H1 (cell line): ENCODE data around the gene CFAP92. TPM values are rescaled to one million over a fixed set of nuclear protein-coding genes. Genes with fewer than 3 reads are reported as not detected.

ENCODE experiments used
- CTCF ChIA-PET: fragments of 300-600 bp; sonication (Branson Sonifier 250); formaldehyde crosslinking; loops from one replicate; lab custom pipeline; 2021; ENCODE audit not compliant: partially characterized antibody; lab: Charles Lee
- POLR2A ChIA-PET: fragments of 300-600 bp; sonication (Branson Sonifier 250); formaldehyde crosslinking; loops from one replicate; lab custom pipeline; 2021; ENCODE audit warnings: inconsistent platforms; ENCODE audit not compliant: partially characterized antibody; lab: Charles Lee
- DNase-seq, 2 experiments: peaks; one replicate each; pipeline versions ENCODE4 v3.0.0 to v3.0.0-alpha.2; 2010 to 2022; ENCODE audit warnings: low spot score in 2 of 2, low read depth in 1 of 2, mixed read lengths in 1 of 2
- FAIRE-seq: peaks from 2 replicates; lab custom pipeline; 2011; peaks lifted over from hg19 to GRCh38; lab: Jason Lieb, UNC
- H2AFZ ChIP-seq: 2 replicates; pipeline ENCODE4 v1.8.1; 2012; ENCODE audit warnings: low read length, inconsistent platforms
- H2AK5ac ChIP-seq: 2 replicates; pipeline ENCODE4 v1.6.1; 2013; ENCODE audit warnings: low read depth, low read length
- H2BK120ac ChIP-seq: replicated peaks from 2 replicates; pipeline ENCODE3; 2013; ENCODE audit warnings: low read depth, low read length, inconsistent platforms
- H2BK12ac ChIP-seq: 2 replicates; pipeline ENCODE4 v1.6.1; 2013; ENCODE audit warnings: low read depth, low read length
- H2BK15ac ChIP-seq: 2 replicates; pipeline ENCODE4 v1.6.1; 2013; ENCODE audit warnings: low read length
- H2BK20ac ChIP-seq: 2 replicates; pipeline ENCODE4 v1.6.1; 2013; ENCODE audit warnings: low read length
- H2BK5ac ChIP-seq: 2 replicates; pipeline ENCODE4 v1.6.1; 2013; ENCODE audit warnings: low read depth, low read length
- H3K14ac ChIP-seq: 2 replicates; pipeline ENCODE4 v1.6.1; 2013; ENCODE audit warnings: inconsistent platforms; ENCODE audit not compliant: insufficient read length
- H3K18ac ChIP-seq: 2 replicates; pipeline ENCODE4 v1.6.1; 2013; ENCODE audit warnings: low read length; ENCODE audit errors: extremely low read depth
- H3K23ac ChIP-seq: 2 replicates; pipeline ENCODE4 v1.6.1; 2013; ENCODE audit warnings: inconsistent platforms; ENCODE audit not compliant: insufficient read length
- H3K23me2 ChIP-seq: 2 replicates; pipeline ENCODE4 v1.6.1; 2013; ENCODE audit warnings: low read depth, low read length
- H3K27ac ChIP-seq: 2 replicates; pipeline ENCODE4 v1.6.1; 2011; ENCODE audit warnings: low read depth, low read length, inconsistent platforms
- H3K27me3 ChIP-seq, 4 experiments: replicated peaks in 1 of 4; 1 replicate in 1 of 4; 2 replicates in 3 of 4; pipeline versions ENCODE4 v1.6.1 to v1.8.1; 2011 to 2013; ENCODE audit warnings: low read length in 3 of 4, mild to moderate bottlenecking in 3 of 4, inconsistent platforms in 2 of 4, mixed read lengths in 2 of 4, moderate library complexity in 1 of 4; ENCODE audit not compliant: control insufficient read depth in 3 of 4, insufficient read depth in 3 of 4; ENCODE audit errors: extremely low read depth in 1 of 4
- H3K36me3 ChIP-seq, 4 experiments: 2 replicates each; pipeline versions ENCODE4 v1.6.1 to v1.8.1; 2011 to 2013; ENCODE audit warnings: mild to moderate bottlenecking in 4 of 4, low read length in 3 of 4, moderate library complexity in 2 of 4, control low read depth in 1 of 4, inconsistent platforms in 1 of 4; ENCODE audit not compliant: insufficient read depth in 4 of 4, control insufficient read depth in 2 of 4
- H3K4ac ChIP-seq: replicated peaks from 2 replicates; pipeline ENCODE3; 2013; ENCODE audit warnings: low read length, low read depth, mixed read lengths, inconsistent platforms; ENCODE audit not compliant: insufficient read length
- H3K4me1 ChIP-seq, 4 experiments: replicated peaks in 1 of 4; 1 replicate in 1 of 4; 2 replicates in 3 of 4; pipeline versions ENCODE4 v1.6.1 to v1.8.1; 2011 to 2013; ENCODE audit warnings: low read length in 3 of 4, inconsistent platforms in 2 of 4, mixed read lengths in 1 of 4; ENCODE audit not compliant: insufficient read depth in 4 of 4, control insufficient read depth in 3 of 4
- H3K4me2 ChIP-seq, 2 experiments: 2 replicates each; pipeline versions ENCODE4 v1.6.1 to v1.8.1; 2011 to 2013; ENCODE audit warnings: low read depth in 2 of 2, low read length in 2 of 2, control low read depth in 1 of 2, inconsistent platforms in 1 of 2, mild to moderate bottlenecking in 1 of 2; ENCODE audit not compliant: insufficient read depth in 1 of 2
- H3K4me3 ChIP-seq, 4 experiments: fragments of 200-600, 300-600 bp in 1 of 4; sonication (generic), shearing (Covaris generic), sonication (Bioruptor Twin) in 1 of 4; 2 replicates each; pipeline versions ENCODE4 v1.5.1 to v1.8.1; 2011 to 2016; ENCODE audit warnings: low read length in 4 of 4, low read depth in 3 of 4, control low read depth in 2 of 4, inconsistent platforms in 2 of 4, mild to moderate bottlenecking in 2 of 4, mixed read lengths in 1 of 4, moderate library complexity in 1 of 4; ENCODE audit not compliant: insufficient read depth in 2 of 4; ENCODE audit errors: extremely low read depth in 1 of 4
- H3K56ac ChIP-seq: replicated peaks from 2 replicates; pipeline ENCODE3; 2013; ENCODE audit warnings: low read depth, mild to moderate bottlenecking, mixed read lengths, low read length, inconsistent platforms; ENCODE audit not compliant: insufficient read length
- H3K79me1 ChIP-seq: 2 replicates; pipeline ENCODE4 v1.6.1; 2013; ENCODE audit warnings: low read depth, low read length, control low read depth
- H3K79me2 ChIP-seq, 2 experiments: 2 replicates each; pipeline versions ENCODE4 v1.6.1 to v1.8.1; 2012 to 2013; ENCODE audit warnings: low read length in 2 of 2, mild to moderate bottlenecking in 2 of 2, inconsistent platforms in 1 of 2; ENCODE audit not compliant: insufficient read depth in 2 of 2, control insufficient read depth in 1 of 2
- H3K9ac ChIP-seq, 4 experiments: replicated peaks in 1 of 4; 1 replicate in 1 of 4; 2 replicates in 3 of 4; pipeline versions ENCODE4 v1.6.1 to v1.8.1; 2011 to 2013; ENCODE audit warnings: low read depth in 3 of 4, low read length in 3 of 4, control low read depth in 2 of 4, mild to moderate bottlenecking in 2 of 4, moderate library complexity in 2 of 4, inconsistent platforms in 1 of 4; ENCODE audit errors: extremely low read depth in 1 of 4
- H3K9me3 ChIP-seq, 2 experiments: 2 replicates each; pipeline versions ENCODE4 v1.6.1 to v1.8.1; 2012 to 2013; ENCODE audit warnings: mild to moderate bottlenecking in 2 of 2, moderate library complexity in 2 of 2, control low read depth in 1 of 2, inconsistent platforms in 1 of 2, low read depth in 1 of 2, low read length in 1 of 2, mixed read lengths in 1 of 2; ENCODE audit not compliant: insufficient read depth in 2 of 2
- H4K20me1 ChIP-seq, 2 experiments: replicated peaks in 1 of 2; 2 replicates each; pipeline versions ENCODE3 to v1.8.1; 2011 to 2013; ENCODE audit warnings: inconsistent platforms in 2 of 2, low read length in 2 of 2, mild to moderate bottlenecking in 1 of 2; ENCODE audit not compliant: insufficient read depth in 2 of 2, control insufficient read depth in 1 of 2
- H4K5ac ChIP-seq: 2 replicates; pipeline ENCODE4 v1.6.1; 2013; ENCODE audit warnings: low read length, low read depth, mixed read lengths, inconsistent platforms; ENCODE audit not compliant: insufficient read length
- H4K8ac ChIP-seq: 2 replicates; pipeline ENCODE4 v1.8.0; 2013; ENCODE audit warnings: mild to moderate bottlenecking, moderate library complexity, low read length, inconsistent platforms; ENCODE audit not compliant: insufficient read depth; ENCODE audit errors: extremely low read depth
- H4K91ac ChIP-seq: replicated peaks from 2 replicates; pipeline ENCODE3; 2013; ENCODE audit warnings: low read length, mixed read lengths, inconsistent platforms; ENCODE audit not compliant: insufficient read length
- CHD1 ChIP-seq: IDR thresholded peaks from 2 replicates; pipeline ENCODE4 v1.6.1; 2012; ENCODE audit warnings: low read depth, low read length, improper control_type of control experiment
- HDAC6 ChIP-seq: IDR thresholded peaks from one replicate; pipeline ENCODE4 v1.7.1; 2012; ENCODE audit warnings: low read depth, mild to moderate bottlenecking, inconsistent platforms, low read length, moderate library complexity
- MAFK ChIP-seq: IDR thresholded peaks from 2 replicates; pipeline ENCODE4 v1.6.1; 2012; ENCODE audit warnings: low read depth, mild to moderate bottlenecking, improper control_type of control experiment, low read length
- NANOG ChIP-seq: IDR thresholded peaks from 2 replicates; pipeline ENCODE4 v1.6.1; 2011; ENCODE audit warnings: low read length, low read depth, mild to moderate bottlenecking, inconsistent platforms; ENCODE audit not compliant: insufficient read depth, poor library complexity, severe bottlenecking
- POLR2AphosphoS5 ChIP-seq: IDR thresholded peaks from 2 replicates; pipeline ENCODE4 v1.6.1; 2011; ENCODE audit warnings: low read depth, low read length
- RFX5 ChIP-seq: IDR thresholded peaks from 2 replicates; pipeline ENCODE4 v1.6.1; 2011; ENCODE audit warnings: low read depth, low read length, improper control_type of control experiment, borderline replicate concordance
- RNF2 ChIP-seq: fragments of 200-900, 300-1000 bp; sonication (generic); IDR thresholded peaks from 2 replicates; pipeline ENCODE4 v1.7.1; 2016; ENCODE audit warnings: borderline replicate concordance, low read depth, mild to moderate bottlenecking, antibody characterized with exemption, low read length; ENCODE audit not compliant: poor library complexity, severe bottlenecking; ENCODE audit errors: missing control alignments
- SAP30 ChIP-seq: fragments of 300-600 bp; sonication (generic); IDR thresholded peaks from 2 replicates; pipeline ENCODE4 v1.7.1; 2012; ENCODE audit warnings: low read length, moderate library complexity, mild to moderate bottlenecking, inconsistent platforms; ENCODE audit not compliant: insufficient read depth, insufficient replicate concordance
- TEAD4 ChIP-seq: IDR thresholded peaks from 2 replicates; pipeline ENCODE4 v1.6.1; 2012; ENCODE audit warnings: low read depth, low read length, inconsistent platforms, mixed read lengths
- YY1 ChIP-seq: IDR thresholded peaks from 2 replicates; pipeline ENCODE4 v1.6.1; 2011; ENCODE audit warnings: low read depth, mild to moderate bottlenecking, low read length
- WGBS, 2 experiments: shearing (Covaris generic) in 1 of 2; methylation state at CpG; one replicate each; pipeline versions ENCODE4 v1.1.6 to v1.1.7; 2013 to 2015; ENCODE audit warnings: low lambda C conversion rate in 2 of 2, mixed read lengths in 2 of 2, inconsistent platforms in 1 of 2, low coverage in 1 of 2, missing lambda C conversion rate in 1 of 2; ENCODE audit not compliant: insufficient replicate concordance in 2 of 2, insufficient coverage in 1 of 2, insufficient read length in 1 of 2; ENCODE audit errors: extremely low coverage in 1 of 2, missing lambda C conversion rate in 1 of 2; 5-methylcytosine and 5-hydroxymethylcytosine counted together
- polyA plus RNA-seq, 7 experiments: library from polyadenylated mRNA; depleted of rRNA in 3 of 7; stranded (reverse) in 5 of 7; unstranded in 2 of 7; fragments of >200 nt in 5 of 7; fragments of 200-250 nt in 2 of 7; gene quantifications; 1 replicate in 5 of 7; 2 replicates in 1 of 7; 4 replicates in 1 of 7; pipeline versions ENCODE4 v1.2.1 to v1.2.3, GENCODE V29; 2011 to 2013; ENCODE audit warnings: missing spikeins in 2 of 7, mixed read lengths in 2 of 7
- total RNA-seq: library from RNA; stranded (reverse); fragmentation: NEBNext Ultra II Directional; extraction: Animal tissue kit (Norgen Biotek cat#: 25700); gene quantifications from 2 replicates; pipeline ENCODE4 v1.2.1, GENCODE V29; 2021
- TF ChIP-seq, protein P1 (sequence below): IDR thresholded peaks from 2 replicates; pipeline ENCODE4 v1.6.1; 2011; ENCODE audit warnings: low read depth, mild to moderate bottlenecking, low read length; ENCODE audit not compliant: insufficient read depth

The CFAP92 gene
- total and polyA plus RNA-seq, 2 of the 8 experiments (the other 6 are each of a cell fraction or from before 2014, with no cell fraction given): 0.77 to 2.0 TPM

DNA sequence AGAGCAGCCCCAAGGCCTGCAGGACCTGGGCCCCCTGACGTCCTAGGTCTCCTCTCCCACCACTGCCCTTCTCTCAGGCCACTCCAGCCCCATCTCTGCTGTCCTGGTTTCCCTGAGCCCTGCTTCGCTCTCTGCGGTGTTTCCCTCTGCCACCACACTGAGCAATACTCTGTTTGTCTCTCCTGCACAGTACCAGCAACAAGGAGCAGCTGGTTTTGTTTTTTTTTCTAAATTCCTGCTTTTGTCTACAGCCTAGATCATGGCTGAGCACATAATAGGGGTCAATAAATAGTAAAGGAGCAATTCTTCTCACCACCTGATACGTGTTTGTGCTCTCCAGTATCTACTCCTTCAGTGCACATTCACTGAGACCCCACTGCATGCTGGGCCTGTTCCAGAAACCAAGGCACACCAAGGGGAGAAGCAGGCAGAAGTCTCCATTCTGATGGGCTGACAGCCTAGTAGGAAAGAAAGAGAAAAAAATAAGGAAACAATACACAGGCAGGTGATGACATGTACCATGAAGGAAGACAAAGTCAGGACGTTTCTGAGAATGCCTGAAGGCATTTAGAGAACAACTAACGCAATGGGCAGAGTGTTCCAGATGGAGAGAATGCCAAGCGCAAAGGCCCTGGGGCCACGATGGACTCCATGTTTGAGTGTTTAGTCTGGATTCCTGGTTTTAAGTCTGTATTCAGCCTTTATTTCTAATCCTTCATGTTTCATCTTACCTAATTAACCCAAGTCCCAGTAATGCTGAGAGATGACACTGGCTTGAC lies 120.4 kb downstream of the CFAP92 start:
- Histone ChIP-seq H3K56ac (no peak overlapping the region), H3K14ac (no peak overlapping the region), H2BK5ac (no peak overlapping the region), H4K5ac (no peak overlapping the region), H3K9ac (no peak overlapping the region), H2BK120ac (no peak overlapping the region), H3K18ac (no peak overlapping the region), H3K23me2 (peaks cover 3% of the 10 kb centered on the region), H3K4ac (no peak overlapping the region), H4K8ac (no peak overlapping the region; the same call in 1 of the 2 replicates), H4K20me1 (no peaks in the 10 kb centered on the region), H2BK12ac (no peak overlapping the region), H3K27ac (no peak overlapping the region), H3K4me1 (peaks cover 0 to 3% (median 2%) of the 10 kb centered on the region in 4 experiments; a peak in 3 of 7 replicates), H3K27me3 (no peaks in the 10 kb centered on the region), H2AK5ac (no peak overlapping the region), H3K79me1 (no peaks in the 10 kb centered on the region), H2AFZ (no peak overlapping the region), H3K4me3 (no peak overlapping the region), H2BK15ac (no peak overlapping the region), H3K4me2 (no peak overlapping the region), H3K23ac (no peak overlapping the region), H2BK20ac (no peak overlapping the region), H4K91ac (no peak overlapping the region), H3K79me2 (peaks cover 0 to 6% of the 10 kb centered on the region in 2 experiments; a peak in 2 of 4 replicates), H3K9me3 (no peaks in the 10 kb centered on the region), H3K36me3 (no peaks in the 10 kb centered on the region)
- ChIA-PET POLR2A (no interaction called here), CTCF (interaction anchor here (1.0 to 5.8 kb wide), 4 partner anchors 8 to 97 kb away, joined by 3 to 42 read pairs (median 8); no protein-coding TSS in a partner anchor)
- no peak for DNase-seq
- WGBS, 2 experiments: 78% methylated on average over 8 of the region's 8 CpGs; no CpG with 5 or more reads in 1 of the 2 experiments
- FAIRE-seq: no peak
- TF ChIP-seq SAP30 (no peak), CHD1 (no peak), MAFK (no peak), YY1 (no peak), RFX5 (no peak), NANOG (no peak), TEAD4 (no peak), POLR2AphosphoS5 (no peak), RNF2 (no peak), HDAC6 (no peak)
- TF ChIP-seq, protein P1, sequence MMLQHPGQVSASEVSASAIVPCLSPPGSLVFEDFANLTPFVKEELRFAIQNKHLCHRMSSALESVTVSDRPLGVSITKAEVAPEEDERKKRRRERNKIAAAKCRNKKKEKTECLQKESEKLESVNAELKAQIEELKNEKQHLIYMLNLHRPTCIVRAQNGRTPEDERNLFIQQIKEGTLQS: no peak
